COLO668 (cell line): ENCODE measurements around the gene NTN5.
"Not testable (repeated sequence)": the region's sequence is repeated elsewhere in the genome, so short reads cannot be mapped to it uniquely, and the experiment has no call there.

Source experiments
- DNase-seq: peaks from one replicate; lab custom pipeline; 2025; ENCODE audit not compliant: unreplicated experiment; lab: John Stamatoyannopoulos, UW

The NTN5 gene

GRCh38 chr19:48670699-48671445 is 1.9 kb downstream of the NTN5 start:
- DNase-seq: no peak

DNA sequence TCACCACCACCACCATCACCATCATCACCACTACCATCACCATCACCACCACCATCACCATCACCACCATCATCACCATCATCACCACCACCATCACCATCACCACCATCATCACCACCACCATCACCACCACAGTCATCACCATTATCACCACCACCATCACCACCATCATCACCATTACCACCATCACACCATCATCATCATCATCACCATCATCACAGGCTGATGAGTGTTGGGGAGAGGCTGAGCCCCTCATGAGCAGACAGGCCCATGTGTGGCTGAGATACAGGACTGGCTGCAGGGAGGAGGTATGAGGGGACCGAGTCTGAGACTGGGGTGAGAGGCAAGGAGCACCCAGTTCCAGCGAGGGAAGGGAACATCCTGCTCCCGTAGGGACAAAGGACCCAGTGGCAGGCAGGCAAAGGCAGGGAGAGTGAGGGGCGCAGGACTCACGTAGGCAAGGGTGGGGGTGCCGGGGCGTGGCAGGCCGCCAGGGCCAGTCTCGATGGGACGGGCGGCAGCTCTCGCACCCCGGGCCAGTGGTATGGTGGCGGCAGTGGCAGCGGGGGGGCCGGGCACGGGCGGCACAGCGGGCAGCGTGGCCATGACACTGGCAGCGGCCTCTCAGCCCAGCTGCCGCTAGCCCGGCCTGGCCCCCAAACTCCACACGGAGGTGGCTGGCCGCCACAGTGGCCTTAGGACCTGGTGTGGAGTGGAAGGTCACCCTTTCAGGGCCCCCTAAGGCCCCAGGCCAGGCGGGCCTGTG is 2.7 kb downstream of the NTN5 start:
- no peak for DNase-seq

DNA sequence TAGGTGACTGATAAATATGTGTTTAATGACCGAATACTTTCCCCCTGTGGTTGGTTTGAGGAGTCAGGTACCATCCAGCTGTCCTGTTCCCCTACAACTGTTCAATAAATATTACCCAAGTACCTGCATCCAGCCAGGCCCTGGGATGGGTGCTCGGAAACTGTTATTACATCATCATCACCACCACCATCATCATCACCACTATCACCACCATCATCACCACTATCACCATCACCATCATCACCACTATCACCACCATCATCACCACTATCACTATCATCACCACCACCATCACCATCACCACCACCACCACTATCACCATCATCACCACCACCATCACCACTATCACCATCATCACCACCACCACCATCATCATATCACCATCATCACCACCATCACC is 4.1 kb downstream of the NTN5 start:
- DNase-seq: no peak

- no peak for DNase-seq
Observed at GRCh38 chr19:48668332-48668731, 4.5 kb downstream of the NTN5 start.

GRCh38 chr19:48665786-48666185 is 7.0 kb downstream of the NTN5 start:
- no peak for DNase-seq

DNA sequence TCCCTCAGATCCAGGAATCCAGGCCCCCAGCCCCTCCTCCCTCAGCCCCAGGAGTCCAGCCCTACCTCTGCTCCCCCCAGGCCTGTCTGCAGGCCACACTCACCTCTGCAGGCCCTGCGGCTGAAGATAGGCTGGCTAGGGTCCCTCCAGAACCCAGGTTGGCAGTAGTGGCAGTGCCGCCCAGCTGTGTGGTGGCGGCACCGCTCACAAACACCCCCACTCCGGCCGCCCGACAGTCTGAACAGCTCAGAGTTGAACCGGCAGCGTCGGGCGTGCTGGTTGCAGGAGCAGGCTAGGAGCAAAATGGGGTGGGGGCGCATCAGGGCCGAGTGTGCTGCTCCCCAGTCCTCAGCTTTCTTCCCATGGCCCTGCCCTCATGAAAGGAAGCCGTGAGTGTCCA is 8.3 kb downstream of the NTN5 start:
- no peak for DNase-seq

DNA sequence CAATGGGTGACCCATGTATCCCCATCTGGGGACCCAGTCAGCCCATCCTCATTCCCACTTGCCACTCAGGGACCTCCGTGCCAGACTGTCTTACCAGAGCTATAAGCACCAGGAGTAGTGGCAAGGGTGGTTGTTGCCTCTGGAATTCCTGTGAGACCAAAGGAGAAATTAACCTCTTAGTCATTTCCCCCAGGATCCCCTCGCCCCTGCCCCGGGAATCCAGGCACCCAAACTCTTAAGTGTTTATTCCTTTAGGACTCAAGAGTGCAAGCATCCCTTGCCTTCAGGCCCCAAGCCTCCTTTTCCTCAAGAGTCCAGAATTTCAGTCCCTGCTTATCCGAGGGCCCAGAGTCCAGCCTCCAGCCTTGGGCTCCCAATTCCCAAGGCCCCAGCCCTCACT is 9.2 kb downstream of the NTN5 start:
- no peak for DNase-seq

DNA sequence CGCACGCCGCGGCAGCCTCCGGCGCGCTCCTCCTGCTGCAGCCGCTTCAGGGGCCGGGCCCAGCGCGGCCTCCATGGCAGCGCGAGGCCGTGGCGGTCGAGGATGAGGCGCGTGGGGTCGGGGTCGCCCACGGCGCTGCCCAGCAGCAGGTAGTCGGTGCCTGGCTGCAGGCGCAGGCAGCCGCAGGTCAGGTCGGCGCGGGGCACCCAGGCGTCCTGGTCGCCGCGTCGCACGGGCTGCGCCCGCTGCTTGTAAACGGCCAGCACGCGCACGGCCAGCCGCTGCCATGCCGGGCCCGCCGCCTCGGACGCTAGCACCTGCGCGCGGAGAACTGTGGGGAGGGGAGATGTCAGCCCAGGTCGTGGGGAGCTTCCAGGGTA is 11.1 kb downstream of the NTN5 start:
- no peak for DNase-seq

DNA sequence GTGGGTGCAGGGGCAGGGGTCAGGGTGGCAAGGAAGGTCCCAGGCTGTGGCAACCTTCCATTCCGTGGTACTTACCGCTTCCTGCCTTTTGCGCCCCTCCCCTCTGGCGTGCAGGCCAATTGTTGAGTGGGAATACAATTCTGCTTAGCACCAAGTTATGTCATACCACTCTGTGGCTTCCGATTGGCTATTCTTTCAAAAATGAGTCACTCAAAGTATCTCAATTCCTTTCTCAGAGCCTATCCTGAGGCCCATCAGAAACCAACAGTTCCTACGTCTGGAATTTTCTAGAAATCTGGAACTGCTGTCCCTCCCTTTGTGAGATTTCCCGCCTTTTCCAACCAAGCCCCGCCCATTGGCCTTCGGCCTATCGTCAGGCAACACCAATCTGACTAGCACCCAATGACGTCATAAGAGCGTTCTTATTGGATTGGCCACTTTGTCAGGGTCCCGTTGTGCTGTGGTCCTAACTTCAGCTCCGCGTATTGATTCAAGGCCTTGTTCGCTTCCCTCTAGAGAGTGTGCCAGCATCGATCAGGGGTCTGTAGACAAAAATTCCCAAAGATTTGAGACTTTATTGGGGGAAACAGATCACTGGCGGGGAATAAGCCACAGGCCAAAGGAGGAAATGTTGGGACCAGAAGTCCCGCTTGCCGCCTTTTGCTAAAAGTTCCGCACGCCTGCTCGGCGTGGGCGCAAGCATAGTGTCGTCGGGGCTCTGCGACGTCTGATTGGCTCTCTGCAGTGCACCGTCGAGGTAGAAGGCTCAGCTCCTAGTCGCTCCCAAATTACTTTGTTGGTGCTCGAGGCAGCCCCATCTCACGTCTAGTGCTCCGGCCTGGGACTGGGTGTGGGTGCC is 11.7 kb downstream of the NTN5 start:
- DNase-seq: peak; percentile 60

GRCh38 chr19:48659768-48660167 is 13.0 kb downstream of the NTN5 start:
- no peak for DNase-seq

GRCh38 chr19:48658483-48658882 is 14.3 kb downstream of the NTN5 start:
- DNase-seq: no peak

DNA sequence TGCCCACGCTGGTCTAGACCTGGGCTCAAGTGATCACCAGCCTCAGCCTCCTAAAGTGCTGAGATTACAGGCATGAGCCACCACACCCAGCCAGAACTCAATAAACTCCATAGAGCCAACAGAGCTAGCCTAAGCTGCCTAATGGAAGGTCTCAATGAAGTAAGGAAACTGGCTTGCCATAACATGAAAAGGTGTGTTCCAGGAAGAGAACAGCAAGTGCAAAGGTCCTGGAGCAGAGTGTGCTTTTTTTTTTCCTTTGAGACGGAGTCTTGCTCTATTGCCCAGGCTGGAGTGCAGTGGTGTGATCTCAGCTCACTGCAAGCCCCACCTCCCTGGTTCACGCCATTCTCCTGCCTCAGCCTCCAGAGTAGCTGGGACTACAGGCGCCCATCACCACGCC is 15.0 kb downstream of the NTN5 start:
- DNase-seq: not testable (repeated sequence)

GRCh38 chr19:48656840-48657474 is 15.9 kb downstream of the NTN5 start:
- no peak for DNase-seq

- DNase-seq: peak; percentile 18
Observed at GRCh38 chr19:48654299-48655059, 18.3 kb downstream of the NTN5 start.

DNA sequence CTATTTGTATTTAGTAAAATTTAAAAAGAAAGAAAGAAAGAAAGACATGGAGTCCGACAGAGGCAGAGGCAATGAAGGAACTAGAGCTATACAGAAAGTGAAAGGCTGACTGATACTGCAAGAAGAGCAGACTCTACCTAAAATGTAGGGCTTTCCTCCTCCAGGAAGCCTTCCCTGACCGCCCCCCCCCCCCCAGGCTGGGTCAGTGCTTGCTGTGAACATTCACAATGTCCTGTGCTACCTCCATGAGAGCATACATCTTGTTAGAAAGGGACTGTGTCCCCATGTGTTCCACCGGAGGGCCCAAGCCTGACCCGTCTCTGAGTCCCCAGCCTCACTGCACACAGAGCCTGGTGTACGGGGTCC is 21.2 kb downstream of the NTN5 start:
- DNase-seq: no peak

- no peak for DNase-seq
Observed at GRCh38 chr19:48650974-48651682, 21.7 kb downstream of the NTN5 start.

DNA sequence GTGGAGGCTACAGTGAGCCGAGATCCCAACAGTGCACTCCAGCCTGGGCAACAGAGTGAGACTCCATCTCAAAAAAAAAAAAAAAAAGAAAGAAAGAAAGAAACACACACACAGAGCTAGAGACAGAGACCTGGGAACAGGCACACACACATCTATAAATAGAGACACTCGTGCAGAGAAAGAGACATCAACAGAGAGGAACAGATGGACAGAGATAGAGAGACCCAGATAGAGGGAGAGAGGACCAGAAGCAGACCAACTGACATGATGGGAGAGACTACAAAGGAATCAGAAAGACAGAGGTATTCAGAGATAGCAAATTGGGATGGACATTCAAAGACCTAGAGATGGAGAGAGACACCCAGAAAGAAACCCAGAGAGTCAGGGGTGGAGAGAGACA is 24.7 kb downstream of the NTN5 start:
- no peak for DNase-seq

DNA sequence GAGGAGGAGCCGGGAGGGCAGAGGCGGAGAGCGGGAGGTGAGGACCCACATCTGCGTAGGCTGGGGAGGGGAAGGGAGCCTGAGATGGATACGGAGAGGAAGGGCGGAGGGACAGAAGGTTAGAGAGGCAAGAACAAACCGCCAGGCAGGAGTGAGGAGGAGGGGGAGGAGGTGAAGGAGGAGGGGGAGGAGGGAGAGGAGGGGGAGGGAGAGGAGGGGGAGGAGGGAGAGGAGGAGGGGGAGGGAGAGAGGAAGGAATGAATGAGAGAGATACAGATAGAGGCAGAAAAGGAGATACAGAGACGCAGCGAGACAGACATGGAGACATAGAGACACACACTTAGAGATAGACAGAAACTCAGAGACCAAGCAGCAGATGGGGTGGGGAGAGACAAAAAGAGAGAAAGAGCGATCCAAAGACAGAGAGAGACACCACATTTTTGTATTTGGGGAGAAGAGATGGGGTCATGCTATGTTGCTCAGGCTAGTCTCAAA is 26.0 kb downstream of the NTN5 start:
- no peak for DNase-seq

GRCh38 chr19:48646001-48646721 is 26.7 kb downstream of the NTN5 start, which contains the start of gene CA11:
CA11 (minus strand) TSS chr19:48646187; CDS start chr19:48645632, 555 bp downstream.
- DNase-seq: peak; percentile 86
